Stimulated activated naive CD8-positive, alpha-beta T cell treated with anti-CD3 and anti-CD28 coated beads, Interleukin-15, amount 100 ng/mL, for 72 hours (primary cell): ENCODE measurements around the gene BCOR.

Experiments used
- ATAC-seq: fragments of 150-1000 bp; cut with Tn5 transposase; 2 replicates; pipeline ENCODE4 v1.10.0; 2021; ENCODE audit warnings: mild to moderate bottlenecking, moderate library complexity
- DNase-seq, 2 donors: peaks; one replicate each; pipeline ENCODE4 v3.0.0; 2021 to 2022
- H3K27ac Mint-ChIP-seq, 2 donors: one replicate each; pipeline ENCODE4 v1.8.0; 2022; ENCODE audit warnings: mild to moderate bottlenecking in 2 of 2, mixed read lengths in 2 of 2, moderate library complexity in 2 of 2
- H3K27me3 Mint-ChIP-seq: one replicate; pipeline ENCODE4 v1.8.0; 2022; ENCODE audit warnings: mixed read lengths
- H3K4me1 Mint-ChIP-seq: one replicate; pipeline ENCODE4 v1.8.0; 2022; ENCODE audit warnings: mild to moderate bottlenecking, mixed read lengths
- H3K4me3 Mint-ChIP-seq, 2 donors: one replicate each; pipeline ENCODE4 v1.8.0; 2022; ENCODE audit warnings: mild to moderate bottlenecking in 2 of 2, mixed read lengths in 2 of 2, moderate library complexity in 1 of 2
- H3K9me3 Mint-ChIP-seq, 2 donors: one replicate each; pipeline ENCODE4 v1.8.0; 2022; ENCODE audit warnings: mixed read lengths in 2 of 2

Gene BCOR

GRCh38 chrX:40005292-40006011, 92.3 kb downstream of the BCOR start:
- ATAC-seq, result peak; percentile 29
- H3K4me3 Mint-ChIP-seq, result peak overlapping the region; percentile 84 to 86
- H3K27me3 Mint-ChIP-seq, result peaks cover 33% of the 10 kb centered on the region
- peak; percentile 18 to 24 for DNase-seq
- H3K9me3 Mint-ChIP-seq, result no peaks in the 10 kb centered on the region
- peaks cover 54% of the 10 kb centered on the region for H3K4me1 Mint-ChIP-seq
- H3K27ac Mint-ChIP-seq, result peak overlapping the region; percentile 63 to 96

- Mint-ChIP-seq H3K4me3 (peak overlapping the region; percentile 42 to 61), H3K4me1 (peaks cover 48% of the 10 kb centered on the region), H3K27ac (peak overlapping the region in 1 of 2 donors; percentile 63), H3K27me3 (peaks cover 33% of the 10 kb centered on the region), H3K9me3 (no peaks in the 10 kb centered on the region)
- ATAC-seq, result no peak
- no peak for DNase-seq
These were observed 92.9 kb downstream of the BCOR start for GRCh38 chrX:40004921-40005291.

- peaks cover 41% of the 10 kb centered on the region for H3K4me1 Mint-ChIP-seq
- H3K27me3 Mint-ChIP-seq, result peaks cover 35% of the 10 kb centered on the region
- DNase-seq (no peak), ATAC-seq (no peak)
- no peaks in the 10 kb centered on the region for H3K9me3 Mint-ChIP-seq
- no peak overlapping the region for H3K27ac Mint-ChIP-seq
- H3K4me3 Mint-ChIP-seq, result no peak overlapping the region
These were observed 93.6 kb downstream of the BCOR start for GRCh38 chrX:40004246-40004535.

- Mint-ChIP-seq H3K4me1 (peaks cover 35% of the 10 kb centered on the region), H3K4me3 (no peak overlapping the region)
These were observed 94.1 kb downstream of the BCOR start for GRCh38 chrX:40003428-40004245.

GRCh38 chrX:40003071-40003427, 94.7 kb downstream of the BCOR start:
- Mint-ChIP-seq H3K4me1 (peaks cover 30% of the 10 kb centered on the region), H3K27ac (no peak overlapping the region), H3K27me3 (peaks cover 34% of the 10 kb centered on the region), H3K4me3 (no peak overlapping the region), H3K9me3 (no peaks in the 10 kb centered on the region)
- no peak for DNase-seq
- no peak for ATAC-seq

More at GRCh38 chrX:40003428-40004245, 94.1 kb downstream of the BCOR start:
- H3K27ac Mint-ChIP-seq, result no peak overlapping the region
- H3K27me3 Mint-ChIP-seq, result peaks cover 39% of the 10 kb centered on the region
- ATAC-seq, result no peak
- H3K9me3 Mint-ChIP-seq, result no peaks in the 10 kb centered on the region
- DNase-seq, result no peak
